RKO (cell line): Measurements from ENCODE around the gene SERPINE3.
A peak's percentile ranks its signal among the peaks of the same experiment; 100 is the strongest.

Experiments used
- DNase-seq: peaks from one replicate; pipeline ENCODE4 v3.0.0-alpha.2; 2016; ENCODE audit warnings: low spot score

The SERPINE3 gene

DNA sequence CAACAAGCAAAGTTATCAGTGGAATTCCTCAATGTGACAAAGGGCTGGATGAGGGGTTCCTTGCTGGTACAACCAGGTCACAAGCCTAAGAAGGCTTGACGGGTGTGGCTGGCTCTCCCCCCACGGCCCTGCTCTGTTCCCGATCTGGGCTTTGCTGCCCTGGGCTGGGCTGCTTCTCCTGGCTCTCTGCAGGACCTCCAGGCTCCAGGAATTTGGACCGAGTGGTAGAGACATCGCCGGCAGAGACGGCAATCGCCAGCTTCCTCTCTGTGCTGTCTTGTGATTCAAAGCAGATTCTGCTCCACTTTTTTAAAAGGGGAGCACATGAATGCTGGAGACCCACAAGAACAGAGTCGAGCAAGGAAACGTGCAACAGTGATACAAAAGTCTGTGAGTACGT, at the start of gene SERPINE3:
TSS of gene SERPINE3 (plus strand) at position 338 of the 400 bp plus-strand sequence. CDS start 1,401 bp downstream, outside the sequence.
- no peak for DNase-seq

- no peak for DNase-seq
Measured at GRCh38 chr13:51291341-51291740, 48.1 kb upstream of the SERPINE3 start.

- DNase-seq, result no peak
Measured at GRCh38 chr13:51292000-51292565, 47.4 kb upstream of the SERPINE3 start.

- no peak for DNase-seq
Measured at GRCh38 chr13:51297556-51297955, 41.9 kb upstream of the SERPINE3 start.

DNA sequence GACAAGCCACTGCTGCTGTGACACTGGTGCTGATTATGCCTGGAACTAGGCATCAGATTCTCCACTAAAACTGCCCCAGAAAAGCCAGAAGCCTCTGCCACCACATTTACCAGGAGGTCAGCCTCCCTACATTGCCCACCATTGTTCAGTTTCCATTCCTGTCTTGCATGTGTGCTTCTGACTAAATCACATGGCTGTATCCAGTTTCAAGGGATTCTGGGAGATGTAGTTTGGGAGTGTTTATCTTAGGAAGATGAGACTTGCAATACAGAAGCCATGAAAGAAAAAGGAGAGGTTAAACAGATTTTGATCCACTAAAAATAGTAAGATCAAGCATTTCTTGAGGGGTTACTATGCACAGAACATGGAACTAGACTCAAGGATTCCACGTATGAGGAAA, 40.7 kb upstream of the SERPINE3 start:
- DNase-seq, result no peak

GRCh38 chr13:51303063-51303552, 36.4 kb upstream of the SERPINE3 start:
- DNase-seq, result no peak

GRCh38 chr13:51303882-51304281, 35.6 kb upstream of the SERPINE3 start:
- DNase-seq, result no peak

DNA sequence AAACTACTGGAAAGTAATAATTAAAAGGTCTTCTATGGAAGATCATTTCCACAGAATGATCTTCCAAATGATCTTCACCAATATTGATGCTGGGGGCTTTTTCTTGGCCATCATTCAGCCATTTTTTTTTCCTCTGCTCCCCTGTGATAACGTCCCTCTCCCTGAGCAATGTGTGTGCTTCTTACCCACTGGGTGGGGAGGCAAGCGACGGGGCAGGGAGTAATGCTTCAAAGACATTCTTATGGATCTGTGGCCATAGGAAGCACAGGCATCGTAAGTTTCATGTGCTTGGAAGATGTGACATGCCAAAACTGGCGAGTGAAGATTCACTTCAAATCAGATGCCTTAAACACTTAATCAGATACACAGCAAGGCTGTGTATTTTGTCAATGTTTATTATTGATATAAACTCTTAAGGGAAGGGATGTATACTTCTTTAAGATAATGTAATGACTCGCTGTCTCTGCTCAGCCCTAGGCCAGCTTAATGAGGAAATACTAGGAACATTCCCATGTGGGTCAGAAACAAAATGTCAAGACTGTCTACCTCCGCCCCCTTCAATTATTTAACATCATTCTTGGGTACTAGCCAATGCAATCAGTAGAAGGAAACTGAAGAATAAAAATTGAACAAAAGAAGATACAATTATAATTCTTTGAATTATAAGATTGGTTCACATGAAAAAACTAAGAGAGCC, 34.1 kb upstream of the SERPINE3 start:
- DNase-seq, result no peak

GRCh38 chr13:51308781-51309180, 30.7 kb upstream of the SERPINE3 start:
- no peak for DNase-seq

DNA sequence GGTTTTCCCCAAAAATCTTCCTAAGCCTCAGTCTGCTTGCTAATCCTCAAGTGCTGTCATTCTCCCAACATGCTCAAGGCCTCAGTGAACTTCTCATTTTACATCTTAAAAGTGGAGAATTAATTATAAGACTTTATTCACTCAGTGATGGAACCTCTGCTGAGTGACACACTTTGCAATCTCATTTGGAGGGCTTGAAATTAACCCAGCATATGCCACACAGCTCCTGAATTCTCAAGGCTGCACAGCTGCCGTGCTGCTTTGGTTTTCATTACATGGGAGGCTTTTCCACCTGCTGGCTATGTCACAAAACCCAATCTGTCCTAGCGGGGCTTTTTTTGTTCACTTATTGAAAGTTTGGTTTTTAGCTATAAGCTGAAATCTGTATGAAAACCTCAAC, 28.3 kb upstream of the SERPINE3 start:
- no peak for DNase-seq

- DNase-seq, result no peak
Measured at GRCh38 chr13:51311957-51312520, 27.5 kb upstream of the SERPINE3 start.

DNA sequence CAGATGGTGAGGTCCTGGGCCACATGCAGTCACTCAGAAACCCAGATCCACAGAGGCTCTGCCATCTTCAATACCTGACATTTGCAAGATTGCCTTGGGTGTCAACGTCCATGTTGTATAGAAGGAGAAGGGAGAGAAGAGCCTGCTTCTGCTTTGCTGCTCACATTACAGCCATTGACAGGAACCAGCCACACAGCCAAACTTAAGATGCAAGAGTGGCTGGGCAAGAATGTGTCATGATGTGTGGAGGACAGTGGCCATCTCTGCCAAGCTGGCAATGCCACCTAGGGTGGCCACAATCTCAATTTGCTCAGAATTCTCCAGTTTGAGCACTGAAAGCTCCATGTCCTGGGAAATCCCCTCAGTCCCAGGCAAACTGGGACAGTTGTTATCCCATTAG, 25.9 kb upstream of the SERPINE3 start:
- no peak for DNase-seq

DNA sequence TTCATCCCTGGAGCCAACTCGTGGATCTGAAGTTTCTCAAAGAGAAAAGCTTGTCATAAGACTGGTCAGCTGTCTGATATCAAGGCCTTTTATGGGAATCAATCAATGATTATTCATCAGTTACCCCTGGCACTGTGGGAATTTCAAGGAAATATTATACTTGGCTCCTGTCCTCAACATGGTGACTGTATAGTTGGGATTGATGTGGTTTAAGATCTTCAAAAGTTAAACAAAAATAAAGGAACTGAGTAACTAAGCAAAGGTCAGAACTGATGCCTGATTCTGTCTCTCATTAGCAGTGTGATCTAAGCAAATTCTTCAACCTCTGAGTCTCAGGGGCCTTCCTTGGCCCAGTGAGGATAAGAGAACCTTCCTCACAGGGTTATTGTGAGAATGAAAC, 22.2 kb upstream of the SERPINE3 start:
- DNase-seq, result no peak

GRCh38 chr13:51318015-51318414, 21.5 kb upstream of the SERPINE3 start:
- DNase-seq, result no peak

DNA sequence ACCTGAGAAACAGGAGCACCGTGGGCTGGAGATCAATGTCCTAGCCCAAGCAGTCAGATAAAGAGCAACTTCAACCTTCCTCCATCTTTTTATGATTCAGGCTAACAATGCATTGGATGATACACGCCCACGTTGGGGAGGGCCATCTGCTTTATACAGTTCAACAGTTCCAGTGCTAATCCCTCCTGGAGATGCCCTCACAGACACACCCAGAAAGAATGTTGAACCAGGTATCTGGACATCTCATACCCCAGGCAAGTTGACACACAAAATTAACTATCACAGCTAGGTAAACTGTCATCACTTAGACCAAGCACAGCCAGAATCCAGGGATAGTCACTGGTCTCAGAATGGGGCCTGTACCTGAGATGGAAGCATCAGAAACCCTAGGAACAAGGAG, 20.6 kb upstream of the SERPINE3 start:
- DNase-seq, result no peak

GRCh38 chr13:51321836-51322235, 17.7 kb upstream of the SERPINE3 start:
- DNase-seq, result no peak

DNA sequence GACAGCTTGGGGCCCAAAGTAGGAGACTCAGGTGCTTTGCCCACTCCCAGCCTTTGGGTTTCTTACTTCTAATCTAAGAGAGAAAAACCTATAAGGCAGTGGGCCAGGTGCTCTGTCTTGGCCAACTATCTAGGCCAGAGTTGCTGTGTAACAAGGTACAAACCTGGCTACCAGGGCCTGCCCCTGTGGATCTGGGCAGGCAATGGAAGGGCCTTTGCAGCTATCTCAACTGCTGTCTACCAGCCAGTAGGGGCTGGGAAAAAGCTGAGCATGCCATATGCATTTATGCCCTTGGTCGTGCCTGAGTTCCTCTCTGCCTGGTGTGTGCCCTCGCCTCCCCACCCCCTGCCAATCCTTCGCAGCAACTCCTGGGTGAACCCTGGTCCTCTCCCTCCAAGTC, 16.7 kb upstream of the SERPINE3 start:
- DNase-seq, result no peak

GRCh38 chr13:51323824-51324511, 15.5 kb upstream of the SERPINE3 start:
- no peak for DNase-seq

DNA sequence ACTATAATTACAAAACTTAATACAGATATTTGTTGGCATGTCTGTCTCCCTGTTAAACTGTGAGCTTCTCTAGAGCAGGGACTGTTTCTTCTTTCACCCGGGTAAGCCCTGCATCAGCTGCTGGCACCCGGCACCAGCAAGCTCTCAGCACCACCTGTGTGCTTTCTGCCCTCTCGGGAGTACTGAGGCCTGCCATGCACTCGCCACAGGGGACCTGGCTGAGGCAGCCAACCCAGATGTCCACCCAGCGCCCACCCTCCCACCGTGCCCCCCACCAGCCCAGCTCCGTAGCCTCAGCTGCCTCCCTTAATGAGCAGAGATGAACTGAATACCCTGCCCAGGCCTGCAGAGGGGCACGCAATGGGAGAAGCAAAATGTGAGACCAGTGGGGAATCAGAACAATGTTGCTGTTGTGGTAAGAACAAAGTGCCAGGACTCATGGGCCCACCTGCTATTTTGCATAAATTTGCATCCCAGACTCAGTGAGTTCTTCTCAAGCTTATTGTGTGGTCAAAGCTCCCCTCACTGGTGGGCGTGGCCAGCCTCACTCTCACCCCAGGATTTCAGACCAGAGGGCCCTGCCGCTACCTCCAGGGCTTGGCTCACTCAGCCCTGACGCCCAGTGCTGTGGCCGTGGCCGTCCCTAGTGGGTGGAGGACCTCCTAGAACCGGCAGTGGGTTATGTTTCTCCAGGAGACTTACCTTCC, 14.6 kb upstream of the SERPINE3 start:
- no peak for DNase-seq

DNA sequence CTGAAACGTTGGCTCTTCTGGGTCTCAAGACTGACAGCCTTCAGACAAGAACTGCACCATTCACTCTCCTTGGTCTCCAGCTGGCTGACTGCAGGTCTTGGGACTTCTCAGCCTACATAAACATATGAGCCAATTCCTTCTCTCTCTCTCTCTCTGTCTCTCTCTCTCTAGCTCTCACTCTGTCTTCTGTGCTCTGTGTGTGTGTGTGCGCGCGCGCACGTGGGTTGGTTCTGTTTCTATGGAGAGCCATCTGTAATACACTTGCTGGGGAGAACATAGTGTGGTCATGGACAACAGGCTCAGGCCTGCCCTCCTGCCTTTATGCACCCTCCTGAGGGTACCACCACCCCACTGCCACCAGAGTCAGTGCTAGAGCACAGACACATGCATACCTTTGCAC, 13.7 kb upstream of the SERPINE3 start:
- DNase-seq, result no peak

GRCh38 chr13:51326777-51327176, 12.7 kb upstream of the SERPINE3 start:
- DNase-seq, result peak; percentile 8

DNA sequence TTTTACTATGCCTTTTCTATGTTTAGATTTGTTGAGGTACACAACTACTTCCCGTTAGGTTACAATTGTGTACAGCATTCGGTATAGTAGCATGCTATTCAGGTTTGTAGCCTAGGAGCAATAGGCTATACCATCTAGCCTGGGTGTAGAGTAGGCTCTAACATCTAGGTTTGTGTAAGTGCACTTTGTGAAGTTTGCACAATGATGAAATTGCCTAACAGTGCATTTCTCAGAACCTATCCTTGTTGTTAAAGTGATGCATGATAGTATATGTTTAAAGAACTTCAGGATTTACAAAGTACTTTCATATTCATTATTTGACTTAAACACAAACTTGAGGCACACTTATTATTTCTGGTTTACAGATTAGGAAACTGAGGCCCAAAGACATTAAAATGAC, 11.5 kb upstream of the SERPINE3 start:
- DNase-seq, result no peak
